HG03575 (cell line): ENCODE measurements around the gene ECSIT.
"Not testable (repeated sequence)": the region's sequence is repeated elsewhere in the genome, so short reads cannot be mapped to it uniquely, and the experiment has no call there.

Experiments used
- ATAC-seq: cut with Tn5 transposase; IDR thresholded peaks from one replicate; pipeline ENCODE4 v1.9.1; 2021; ENCODE audit not compliant: unreplicated experiment, insufficient number of reproducible peaks, low FRiP score; ENCODE audit errors: extremely low read depth

Gene ECSIT

DNA sequence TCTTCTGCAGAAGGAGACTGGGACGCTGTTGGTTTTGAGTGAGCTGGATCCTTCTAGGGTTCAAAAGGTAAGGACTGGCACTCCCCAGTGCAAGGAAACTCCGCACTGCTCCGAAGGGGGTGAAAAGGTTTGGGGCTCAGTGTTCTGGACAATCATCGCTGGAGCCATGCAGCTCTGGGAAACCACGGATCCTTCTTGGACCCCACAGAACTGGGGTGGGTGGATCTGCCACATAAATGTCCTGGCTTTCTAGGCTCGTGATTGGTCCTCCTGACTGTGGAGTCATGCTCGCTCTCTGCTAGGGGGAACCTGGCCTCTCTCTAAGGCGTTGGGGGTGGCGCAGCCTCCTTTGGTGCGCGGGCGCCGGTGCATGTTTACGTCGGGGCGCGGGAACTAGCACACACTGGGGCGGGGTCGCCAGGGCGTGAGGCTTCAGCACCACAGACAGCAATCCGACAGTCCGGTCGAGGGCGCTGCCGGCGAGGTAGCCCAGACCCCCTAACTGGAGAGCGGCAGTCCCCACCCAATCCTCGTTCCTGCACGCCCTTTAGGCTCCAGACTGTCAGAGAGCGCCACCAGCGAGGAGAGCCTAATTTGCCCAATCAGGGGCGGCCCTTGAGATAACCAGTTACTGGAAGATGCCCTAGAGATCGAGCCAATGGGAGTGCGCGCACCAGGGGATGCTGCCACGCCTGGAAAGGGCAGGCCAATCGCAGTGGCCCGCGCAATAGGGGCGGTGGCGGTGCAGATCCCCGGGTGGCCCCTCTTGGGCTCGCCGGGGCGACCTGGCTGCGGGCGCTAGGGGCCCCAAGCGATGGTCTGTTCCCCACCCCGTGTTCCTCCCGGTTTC is 47.2 kb downstream of the ECSIT start:
- ATAC-seq = peak; percentile 26

DNA sequence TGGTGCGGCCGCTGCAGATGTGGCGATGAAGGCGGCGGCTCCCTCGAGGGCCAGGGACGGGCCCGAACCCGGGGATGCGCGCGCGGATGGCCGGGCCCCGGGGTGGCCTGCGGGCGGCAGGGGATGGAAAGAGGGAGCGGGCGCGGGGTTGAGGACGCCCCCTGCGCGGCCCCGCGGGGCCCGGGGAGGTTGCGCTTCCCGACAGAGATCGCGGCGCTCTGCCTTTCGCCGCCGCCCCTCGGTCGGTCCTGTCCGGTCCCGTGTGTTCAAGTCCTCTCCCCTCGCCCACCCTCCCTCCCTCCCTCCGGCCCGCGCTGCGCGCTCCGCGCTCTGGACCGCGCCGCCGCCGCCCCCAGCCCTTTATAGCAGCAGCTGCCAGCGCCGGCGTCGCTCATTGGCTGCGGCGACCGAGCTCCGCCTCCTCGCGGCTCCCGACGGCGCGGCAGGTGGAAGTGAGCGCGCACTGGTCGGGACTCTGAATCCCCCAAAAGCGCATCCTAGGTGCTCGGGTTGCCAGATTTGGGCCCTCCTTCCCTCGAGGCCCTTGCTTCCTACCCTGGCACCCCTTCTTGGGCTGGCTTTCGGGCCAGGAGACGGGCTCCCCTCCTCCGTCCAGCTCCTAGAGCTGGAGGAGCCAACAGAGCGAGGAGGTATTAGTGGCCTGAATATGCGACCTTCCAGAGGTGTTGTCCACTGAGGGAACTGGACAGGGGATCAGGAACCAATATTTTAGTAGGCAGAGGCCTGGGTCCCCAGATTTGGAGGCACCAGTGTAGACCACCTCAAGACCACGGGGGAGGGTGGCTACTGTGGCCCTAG is 48.0 kb downstream of the ECSIT start, which contains the start of gene ELAVL3:
ELAVL3 (minus strand) TSS at position 332 of the 819 bp plus-strand sequence. CDS start 438 bp downstream, outside the sequence.
- ATAC-seq = no peak

DNA sequence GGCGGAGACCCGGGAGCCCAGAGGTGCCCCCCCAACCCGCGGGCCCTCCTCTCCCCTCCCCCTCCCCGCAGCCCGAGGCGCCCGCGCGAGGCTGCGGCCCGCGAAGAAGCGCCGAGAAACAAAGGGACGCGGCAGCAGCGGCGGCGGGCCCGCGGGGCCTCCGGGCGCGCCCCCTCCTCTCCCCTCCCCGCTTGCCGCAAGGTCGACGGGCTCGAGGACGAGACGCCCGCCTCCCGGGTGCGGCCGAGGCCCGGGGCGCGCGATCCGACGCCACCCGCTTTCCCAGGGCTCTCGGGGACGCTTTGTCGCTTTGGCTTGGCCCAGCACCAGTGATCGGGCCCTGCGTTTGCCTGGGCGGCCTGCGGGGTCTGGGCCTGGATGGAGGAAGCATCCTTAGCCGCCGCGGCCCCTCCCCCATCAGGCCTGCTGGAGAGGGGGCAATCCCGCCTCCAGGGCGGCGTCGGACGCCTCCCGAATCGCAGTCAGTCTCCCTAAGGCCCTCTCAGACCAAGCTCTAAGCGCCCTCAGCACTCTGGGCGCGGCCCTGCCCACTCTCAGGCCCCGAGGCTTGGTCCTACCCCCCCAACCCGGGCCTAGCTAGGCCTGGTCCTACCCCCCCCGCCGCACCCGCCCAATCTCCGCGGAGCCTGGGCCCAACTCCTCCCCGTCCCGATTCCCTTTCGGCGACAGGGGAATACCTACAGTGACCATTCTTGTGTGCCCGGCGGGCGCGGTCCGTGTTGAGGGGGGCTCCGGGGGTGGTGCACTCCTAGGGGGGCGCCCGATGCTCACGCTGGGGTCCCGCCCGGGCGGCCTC is 48.8 kb downstream of the ECSIT start:
- no peak for ATAC-seq

DNA sequence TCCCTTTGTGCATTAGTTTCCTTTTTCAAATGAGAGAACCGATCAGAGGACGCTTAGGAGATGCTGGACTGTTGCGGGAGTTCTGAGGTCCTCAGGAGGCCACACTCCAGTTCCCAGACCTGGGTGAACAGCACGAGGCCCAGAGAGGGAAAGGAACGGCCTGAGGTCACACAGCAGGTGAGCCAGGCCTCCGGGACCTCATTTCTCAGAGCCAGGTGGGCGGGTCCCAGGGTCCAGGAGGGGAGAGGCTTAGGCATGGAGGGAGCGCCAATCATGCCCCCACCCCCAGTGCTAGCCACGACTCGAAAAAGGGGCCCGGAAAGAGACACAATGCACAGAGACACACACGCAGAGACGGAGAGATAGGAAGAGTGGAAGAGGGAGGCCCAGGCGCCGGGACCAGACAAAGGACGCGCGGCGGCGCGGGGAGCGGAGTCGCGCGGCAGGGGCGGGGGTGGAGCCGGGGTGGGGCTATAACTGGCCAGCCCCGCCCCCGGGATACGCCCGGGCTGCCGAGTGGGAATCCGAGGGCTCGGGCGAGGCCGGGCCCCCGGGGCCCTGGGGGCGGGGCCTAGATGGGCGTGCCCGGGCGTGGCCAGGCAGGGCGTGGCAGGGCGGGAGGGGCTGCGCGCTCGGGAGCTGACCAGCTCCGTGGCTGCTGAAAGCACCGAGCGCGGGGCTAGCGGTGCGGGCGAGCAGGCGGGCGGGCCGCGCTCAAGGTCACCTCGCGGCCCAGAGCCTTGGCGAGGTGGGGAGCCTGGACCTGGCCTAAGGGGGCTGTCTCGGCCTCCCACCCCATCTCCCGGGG is 49.6 kb downstream of the ECSIT start:
- ATAC-seq = no peak

DNA sequence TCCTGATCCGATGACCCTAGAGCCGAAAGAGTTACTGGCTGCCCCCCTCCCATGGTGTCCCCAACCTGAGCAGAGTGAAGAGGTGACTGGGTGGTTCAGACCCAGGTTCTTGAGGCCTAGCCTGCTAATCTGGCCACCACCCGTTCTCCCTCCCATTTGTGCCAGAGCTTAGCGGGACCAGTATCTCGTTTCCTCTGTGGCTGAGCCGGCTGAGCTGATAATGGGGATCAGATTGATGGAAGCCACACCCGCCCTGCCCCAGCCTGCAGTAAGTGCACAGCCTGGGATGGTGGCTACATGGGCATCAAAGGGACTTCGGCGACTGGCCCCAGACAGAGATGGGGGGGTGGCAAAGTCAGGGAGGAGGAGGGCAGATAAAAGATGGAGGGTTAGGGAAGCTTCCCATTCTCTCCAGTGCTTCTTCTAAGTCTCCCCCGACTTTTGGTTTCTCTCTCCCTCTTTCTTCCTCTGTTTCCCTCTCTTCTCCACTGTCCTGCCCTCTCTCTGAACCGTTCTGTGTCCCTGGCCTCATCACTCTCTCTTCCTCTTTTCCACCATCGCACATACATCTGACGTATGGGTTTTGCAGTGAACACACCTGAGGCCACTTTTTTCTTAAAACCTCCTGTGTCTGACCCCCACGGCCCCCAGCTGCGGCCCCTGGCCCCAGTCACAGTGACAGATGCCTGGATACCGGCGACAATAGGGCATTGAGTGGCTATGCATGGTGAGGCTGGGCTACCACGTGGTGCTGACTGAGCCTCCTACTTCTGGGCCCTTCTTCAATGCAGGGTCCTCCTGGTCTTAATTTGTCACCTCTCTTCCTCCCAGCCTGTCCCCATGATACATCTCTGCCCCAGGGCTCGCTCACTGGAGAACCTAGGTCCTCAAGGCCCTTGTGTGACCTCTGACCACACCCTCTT is 50.5 kb downstream of the ECSIT start:
- no peak for ATAC-seq

DNA sequence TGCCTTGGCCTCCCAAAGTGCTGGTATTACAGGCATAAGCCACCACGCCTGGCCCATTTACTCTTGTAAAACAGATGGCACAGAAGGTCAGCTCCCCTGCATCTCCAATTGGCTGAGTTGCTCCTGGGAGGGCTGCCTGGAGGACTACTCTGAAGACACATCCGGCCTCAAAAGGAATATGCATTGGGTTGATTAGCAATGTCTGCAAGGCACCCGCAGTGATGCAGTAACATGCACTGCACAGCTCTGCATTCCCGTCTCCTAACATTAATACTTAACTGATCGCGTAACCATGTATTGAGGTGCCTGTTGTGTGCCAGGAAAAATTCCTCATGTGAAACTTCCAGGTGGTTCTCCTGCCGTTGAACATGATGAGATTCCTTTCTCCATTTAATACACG is 53.1 kb downstream of the ECSIT start:
- ATAC-seq = no peak

DNA sequence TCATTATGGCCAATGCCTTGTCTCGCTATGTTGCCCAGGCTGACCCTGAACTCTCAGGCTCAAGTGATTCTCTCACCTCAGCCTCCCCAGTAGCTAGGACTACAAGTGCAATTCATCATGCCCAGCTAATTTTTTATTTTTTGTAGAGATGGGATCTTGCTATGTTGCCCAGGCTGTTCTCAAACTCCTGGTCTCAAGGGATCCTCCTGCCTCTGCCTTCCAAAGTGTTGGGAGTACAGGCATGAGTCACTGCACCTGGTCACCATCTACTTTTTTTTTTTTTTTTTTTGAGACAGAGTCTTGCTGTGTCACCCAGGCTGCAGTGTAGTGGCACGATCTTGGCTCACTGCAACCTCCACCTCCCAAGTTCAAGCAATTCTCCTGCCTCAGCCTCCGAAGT is 53.6 kb downstream of the ECSIT start:
- not testable (repeated sequence) for ATAC-seq

DNA sequence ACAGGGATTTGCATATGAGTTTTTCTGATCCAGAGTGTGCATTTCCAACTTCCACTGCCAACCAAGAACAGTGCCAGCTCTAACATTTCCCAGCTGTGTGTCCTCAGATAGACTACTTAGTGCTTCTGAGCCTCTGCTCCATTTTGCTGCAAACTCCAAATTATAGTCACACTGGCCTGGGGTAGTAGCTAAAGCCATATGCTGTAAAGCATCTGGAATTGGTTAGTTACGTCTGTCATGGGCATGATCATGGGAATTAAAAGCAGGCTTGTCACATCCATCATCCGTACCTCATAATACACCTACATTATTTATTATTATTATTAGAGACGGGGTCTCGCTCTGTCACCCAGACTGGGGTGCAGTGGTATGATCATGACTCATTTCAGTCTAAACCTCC is 55.2 kb downstream of the ECSIT start:
- ATAC-seq = no peak

DNA sequence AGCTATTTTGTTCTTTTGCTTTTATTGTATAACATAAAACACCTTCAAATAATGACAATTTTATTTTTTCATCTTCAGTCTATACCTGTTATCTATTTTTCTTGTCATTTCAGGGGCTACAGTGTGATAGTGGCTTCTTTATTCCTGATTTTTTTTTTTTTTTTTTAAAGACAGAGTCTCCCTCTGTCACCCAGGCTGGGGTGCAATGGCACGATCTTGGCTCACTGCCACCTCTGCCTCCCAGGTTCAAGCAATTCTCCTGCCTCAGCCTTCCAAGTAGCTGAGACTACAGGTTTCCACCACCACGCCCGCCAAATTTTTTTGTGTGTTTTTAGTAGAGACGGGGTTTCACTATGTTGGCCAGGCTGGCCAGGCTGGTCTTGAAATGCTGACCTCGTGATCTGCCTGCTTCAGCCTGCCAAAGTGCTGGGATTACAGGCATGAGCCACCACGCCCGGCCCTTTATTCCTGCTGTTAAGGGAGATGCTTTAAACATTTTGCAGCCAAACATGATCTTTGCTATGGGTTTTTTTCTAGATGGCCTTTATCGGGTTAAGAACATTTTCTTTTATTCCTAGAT is 60.6 kb downstream of the ECSIT start:
- not testable (repeated sequence) for ATAC-seq

DNA sequence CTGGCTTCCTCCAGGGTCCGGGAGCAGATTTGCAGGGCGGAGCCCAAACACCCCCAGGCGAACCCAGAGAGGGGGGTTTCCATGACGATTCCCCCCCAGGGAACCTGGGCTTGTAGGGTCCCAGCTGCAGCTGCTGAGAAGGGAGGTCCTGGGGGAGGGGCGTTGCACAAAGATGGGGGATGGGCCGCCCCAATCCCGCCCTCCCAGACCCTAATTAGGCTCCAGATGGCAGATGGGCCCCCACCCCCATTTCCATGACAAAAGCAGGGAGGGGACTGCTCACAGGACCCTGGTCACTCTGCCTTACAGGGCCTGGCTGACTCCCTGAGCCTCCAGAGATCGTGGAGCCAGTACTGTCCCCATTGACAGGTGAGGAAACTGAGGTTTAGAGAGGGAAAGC is 63.3 kb downstream of the ECSIT start:
- ATAC-seq = no peak

DNA sequence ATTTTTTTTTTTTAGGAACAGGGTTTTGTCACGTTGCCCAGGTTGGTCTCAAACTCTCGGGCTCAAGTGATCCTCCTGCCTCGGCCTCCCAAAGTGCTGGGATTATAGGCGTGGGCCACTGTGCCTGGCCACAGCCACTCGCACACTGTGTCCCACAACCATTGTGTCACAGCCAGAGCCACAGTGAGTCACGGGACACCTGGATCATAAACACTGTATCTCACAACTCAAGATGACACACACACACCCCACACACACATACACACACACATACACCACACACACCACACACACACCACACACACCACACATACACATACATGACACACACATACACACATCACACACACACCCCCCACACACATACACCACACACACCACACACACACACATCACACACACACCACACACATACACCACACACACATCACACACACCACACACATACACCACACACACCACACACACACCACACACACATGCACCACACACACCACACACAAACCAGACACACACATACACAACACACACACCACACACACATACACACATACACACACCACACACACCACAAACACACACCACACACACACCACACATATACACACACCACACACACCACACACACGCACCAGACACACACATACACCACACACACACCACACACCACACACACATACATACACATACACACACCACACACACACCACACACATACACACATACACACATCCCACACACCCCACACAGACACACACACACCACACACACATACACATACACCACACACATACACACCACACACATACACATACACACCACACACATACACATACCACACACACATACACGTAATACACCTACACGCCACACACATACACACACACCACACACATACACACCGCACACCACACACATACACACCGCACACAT is 64.3 kb downstream of the ECSIT start:
- no peak for ATAC-seq

DNA sequence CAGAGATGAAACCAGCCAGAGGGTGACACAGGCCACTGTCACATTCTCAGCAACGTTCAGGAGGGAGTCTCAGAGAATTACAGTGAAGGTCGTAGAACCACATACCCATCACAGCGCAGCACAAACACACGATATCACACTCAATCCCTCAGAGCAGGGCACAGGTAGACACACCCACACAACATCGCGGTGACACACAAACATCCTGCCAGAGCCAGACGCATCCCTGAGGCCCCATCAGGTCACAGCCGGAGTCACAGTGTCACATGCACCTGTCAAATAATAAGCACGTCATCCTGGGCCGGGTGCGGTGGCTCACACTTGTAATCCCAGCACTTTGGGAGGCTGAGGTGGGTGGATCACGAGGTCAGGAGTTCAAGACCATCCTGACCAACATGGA is 65.5 kb downstream of the ECSIT start:
- ATAC-seq = no peak

DNA sequence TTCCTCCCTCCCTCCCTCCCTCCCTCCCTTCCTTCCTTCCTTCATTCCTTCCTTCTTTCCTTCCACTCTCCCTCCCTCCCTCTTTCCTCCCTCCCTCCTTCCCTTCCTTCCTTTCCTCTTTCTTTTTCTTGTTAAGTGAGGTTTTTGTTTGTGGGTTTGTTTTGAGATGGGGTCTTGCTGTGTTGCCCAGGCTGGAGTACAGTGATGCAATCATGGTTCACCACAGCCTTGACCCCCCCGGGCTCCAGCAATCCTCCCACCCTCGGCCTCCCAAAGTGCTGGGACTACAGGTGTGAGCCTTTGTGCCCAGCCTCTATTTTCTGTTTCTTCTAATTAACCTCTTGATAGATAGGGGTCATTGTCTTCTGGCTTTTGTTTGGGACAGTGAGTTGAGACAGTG is 67.5 kb downstream of the ECSIT start:
- no peak for ATAC-seq

DNA sequence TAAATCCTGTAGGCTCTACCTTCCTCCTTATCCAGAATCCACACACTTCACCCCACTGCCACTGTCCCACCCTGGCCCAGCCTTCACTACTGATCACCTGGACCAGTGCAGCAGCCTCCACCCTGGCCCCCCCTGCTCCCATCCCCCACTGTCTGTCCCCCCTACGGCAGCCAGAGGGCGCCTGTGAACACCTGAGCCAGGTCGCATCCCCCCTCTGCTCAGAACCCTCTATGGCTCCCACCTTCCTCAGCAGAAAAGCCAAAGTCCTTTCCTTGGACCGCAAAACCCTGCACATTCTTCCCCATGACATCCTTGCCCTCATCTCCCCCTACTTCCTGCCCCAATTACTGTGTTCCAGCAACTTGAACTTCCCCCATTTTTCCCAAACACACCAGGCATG is 68.7 kb downstream of the ECSIT start:
- ATAC-seq = no peak

DNA sequence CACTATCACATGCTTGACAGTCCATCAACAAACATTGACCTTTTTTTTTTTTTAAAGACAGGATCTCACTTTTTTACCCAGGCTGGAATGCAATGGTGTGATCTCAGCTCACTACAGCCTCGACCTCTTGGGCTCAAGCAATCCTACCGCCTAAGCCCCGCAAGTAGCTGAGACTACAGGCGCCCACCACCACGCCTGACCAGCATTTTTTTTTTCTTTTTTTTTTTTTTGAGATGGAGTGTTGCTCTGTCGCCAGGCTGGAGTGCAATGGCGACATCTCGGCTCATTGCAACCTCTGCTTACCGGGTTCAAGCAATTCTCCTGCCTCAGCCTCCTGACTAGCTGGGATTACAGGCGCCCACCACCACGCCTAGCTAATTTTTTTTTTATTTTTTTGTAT is 70.0 kb downstream of the ECSIT start:
- ATAC-seq = not testable (repeated sequence)

DNA sequence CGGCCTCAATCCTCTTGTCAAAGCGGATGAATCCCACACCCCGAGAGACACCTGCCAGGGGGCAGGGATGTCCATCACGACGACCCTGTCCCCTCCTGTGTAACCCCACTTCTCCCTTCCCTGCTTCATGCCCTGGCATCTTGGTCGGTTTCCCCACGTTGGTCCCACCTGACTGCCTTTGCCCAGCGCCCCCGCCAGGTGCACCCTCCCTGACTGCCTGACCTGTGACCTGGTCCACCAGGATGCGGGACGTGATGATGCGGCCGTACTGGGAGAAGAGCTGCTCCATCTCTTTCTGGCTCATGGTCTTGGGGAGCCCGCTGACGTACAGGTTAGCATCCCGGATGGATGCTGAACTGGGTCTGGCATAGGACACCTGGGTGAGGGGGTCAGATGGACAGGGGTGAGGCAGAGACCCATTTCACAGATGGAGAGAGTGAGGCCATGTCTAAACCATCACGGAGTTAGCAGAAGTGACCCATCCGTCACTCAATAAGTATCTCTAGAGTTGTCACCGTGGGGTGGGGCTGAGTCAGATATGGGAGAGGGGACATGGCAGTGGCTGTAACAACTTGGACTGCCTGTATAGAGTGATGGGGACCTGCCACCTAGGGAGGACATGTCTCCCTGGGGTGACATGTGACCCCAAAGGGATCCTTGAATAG is 70.6 kb downstream of the ECSIT start:
- no peak for ATAC-seq
